GM18858 (cell line): ENCODE data around the gene DST.

Source experiments
- ATAC-seq: cut with Tn5 transposase; IDR thresholded peaks from one replicate; pipeline ENCODE4 v1.9.1; 2021; ENCODE audit not compliant: unreplicated experiment

DST gene

DNA sequence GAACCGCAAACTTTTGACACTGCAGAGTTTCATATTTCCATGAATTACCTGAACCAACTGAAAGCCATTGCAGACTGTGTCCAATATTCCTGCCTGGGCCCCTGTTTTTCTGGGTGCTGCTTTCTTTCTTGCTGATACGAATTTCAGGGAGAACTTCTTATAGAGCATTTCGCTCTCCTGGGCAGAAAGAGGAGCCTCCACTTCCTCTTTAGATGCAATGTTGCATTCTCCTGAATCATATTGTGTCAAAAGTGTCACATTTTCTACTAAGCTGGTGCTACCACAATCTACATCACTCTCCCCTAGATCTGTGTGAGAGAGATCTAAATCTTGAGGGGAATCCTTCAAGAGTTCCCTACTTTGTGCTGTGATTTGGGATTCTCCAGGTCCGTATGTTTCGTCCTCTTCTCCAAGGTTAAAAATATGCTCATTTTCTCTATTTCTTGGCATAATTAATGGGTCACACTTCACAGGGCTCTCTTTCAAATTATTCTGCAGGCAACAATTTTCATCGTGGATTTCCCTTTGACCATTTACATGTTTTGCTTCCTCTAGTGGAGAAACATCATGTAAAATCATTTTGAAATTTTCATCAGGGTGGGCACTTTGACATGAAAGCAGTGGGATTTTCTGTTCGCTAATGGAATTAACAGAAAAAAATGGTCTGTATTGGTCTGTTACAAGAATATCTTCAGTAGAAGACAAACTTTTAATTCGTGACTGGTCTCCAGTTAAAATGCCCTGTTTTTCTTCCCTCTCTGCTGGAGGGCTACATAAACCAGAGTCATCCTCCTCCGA is 102.3 kb downstream of the DST start:
- no peak for ATAC-seq

DNA sequence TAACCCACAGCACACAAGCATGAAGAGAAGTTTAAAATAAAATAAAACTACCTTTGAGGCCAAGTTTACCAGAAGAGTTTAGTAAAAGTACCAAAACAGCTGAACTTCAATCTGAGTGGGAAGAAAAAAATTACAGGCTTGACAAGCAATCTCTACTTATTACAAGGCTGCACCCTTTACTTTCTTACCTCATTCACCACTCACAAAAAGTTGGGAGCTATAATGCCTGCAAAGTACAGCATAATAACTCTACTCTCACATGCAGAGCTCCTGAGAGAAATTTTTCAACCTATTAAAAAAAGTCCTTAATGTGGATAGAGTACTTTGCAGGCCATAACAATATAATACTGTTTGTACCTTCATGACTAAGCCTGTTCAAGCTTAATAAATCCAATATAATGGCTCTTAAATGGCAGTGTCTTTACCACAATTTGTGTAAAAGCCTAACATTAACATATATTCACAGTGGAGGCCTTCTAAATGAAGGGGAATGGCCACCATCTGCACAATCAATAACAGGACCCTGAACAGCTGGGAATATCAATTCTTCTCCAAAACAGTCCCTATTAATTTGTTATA is 103.1 kb downstream of the DST start:
- ATAC-seq = no peak

DNA sequence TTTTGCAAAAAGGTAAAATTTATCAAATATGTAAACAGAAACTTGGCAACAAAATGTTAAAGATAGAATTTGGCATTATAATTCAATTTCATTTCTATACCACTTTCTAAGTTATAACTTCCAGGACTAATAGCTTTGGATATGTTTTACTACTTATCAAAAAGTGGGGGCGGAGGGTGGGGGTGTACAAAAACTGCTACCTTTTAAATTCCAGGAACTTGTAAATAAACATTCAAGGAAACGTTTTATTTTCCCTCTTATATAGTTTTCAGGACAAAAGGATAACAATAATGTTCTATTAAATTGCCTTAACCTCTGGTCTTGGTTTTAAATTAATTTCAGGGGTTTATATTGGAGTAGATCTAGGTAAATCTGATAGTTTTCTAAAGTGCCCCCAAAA is 103.8 kb downstream of the DST start:
- no peak for ATAC-seq

DNA sequence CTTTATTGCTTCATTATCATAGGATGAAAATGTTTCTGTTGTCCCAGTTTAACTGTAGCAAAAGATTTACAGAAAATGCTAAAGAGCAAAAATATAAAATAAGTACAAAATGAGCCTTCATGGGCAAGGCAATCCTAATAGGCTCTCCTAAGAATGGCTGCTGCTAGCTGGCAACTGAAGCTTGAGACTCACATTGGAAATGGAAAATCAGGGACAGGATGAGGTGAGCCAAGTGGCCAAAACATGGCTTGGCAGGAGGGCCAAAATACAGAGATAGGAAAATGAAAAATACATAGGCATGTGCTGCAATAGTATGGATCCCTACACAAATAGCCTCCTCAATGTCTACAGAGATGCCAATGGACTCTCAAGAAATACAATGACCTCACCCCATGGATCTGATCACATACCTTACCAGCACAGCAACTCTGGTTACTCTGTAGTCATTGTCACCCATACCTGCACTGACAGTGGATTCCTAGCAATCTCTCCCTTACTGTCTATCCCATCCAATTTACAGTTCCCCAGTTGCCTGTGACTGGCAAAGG is 105.4 kb downstream of the DST start:
- no peak for ATAC-seq

DNA sequence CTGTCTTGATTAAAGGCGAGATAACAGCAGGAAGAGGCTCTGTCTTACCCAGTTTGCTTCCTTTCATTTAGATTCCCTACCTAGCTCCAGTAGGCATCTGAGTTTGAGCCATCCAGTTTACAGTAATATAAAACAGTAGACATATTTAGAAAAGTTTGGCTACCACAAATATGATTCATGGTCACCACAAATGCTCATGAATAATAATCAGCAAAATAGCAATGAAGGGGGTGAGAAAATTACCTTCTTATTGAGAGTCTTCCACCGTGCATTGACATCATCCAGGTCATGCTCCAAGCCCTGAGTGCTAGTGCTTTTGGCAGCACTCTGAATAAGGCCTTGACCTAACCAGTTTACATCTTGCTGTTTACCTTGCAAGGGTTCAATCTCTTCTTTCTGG is 106.2 kb downstream of the DST start:
- ATAC-seq = no peak

DNA sequence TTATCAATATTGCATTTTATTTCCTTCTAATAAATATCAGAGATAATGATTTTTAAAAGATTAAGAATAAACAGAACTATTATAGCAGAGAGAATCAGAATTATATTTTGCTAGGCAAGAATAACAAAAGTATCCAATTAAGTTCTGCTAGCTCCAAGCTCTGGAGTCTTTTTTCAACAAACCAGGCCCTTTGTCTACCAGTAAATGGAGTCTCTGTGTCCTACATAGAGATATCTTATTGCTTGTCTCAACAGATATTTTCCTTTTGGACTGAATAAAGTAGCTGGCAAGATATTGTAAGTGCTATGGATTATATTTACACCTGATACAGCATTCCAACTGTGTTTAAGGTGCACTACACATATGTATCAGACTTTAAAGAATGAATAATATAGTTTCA is 107.1 kb downstream of the DST start:
- ATAC-seq = no peak

DNA sequence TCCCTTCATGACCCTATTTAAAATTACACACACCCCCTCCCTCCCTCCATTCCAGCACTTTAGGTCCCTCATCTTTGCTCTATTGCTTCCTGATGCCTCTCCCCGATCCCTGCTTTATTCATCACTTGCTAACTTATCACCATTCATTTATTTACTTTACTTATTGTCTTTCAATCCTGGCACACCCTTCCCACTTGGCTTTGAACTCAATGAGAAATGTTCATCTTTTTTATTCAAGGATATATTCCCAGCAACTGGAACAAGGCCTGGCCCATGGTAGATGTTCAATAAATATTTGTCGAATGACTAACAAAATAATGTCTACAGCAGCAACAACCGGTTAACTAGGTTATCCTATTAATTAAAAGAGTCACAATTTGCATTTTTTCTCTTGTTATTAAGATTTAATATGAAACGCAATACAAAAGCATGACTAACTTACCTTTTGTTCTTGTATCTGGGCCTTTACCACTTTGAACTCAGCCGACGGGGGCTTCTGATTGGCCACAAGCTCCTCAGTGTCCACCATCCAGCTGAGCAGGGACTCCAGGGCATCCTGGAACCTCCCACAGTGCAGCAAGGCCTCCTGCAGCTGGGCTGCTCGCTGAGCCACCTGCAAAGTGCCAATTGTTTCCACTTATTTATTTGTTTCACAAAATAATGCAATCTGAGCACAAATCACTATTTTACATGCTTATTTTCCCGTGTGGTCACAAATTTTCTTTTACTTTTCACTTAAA is 107.8 kb downstream of the DST start:
- no peak for ATAC-seq

DNA sequence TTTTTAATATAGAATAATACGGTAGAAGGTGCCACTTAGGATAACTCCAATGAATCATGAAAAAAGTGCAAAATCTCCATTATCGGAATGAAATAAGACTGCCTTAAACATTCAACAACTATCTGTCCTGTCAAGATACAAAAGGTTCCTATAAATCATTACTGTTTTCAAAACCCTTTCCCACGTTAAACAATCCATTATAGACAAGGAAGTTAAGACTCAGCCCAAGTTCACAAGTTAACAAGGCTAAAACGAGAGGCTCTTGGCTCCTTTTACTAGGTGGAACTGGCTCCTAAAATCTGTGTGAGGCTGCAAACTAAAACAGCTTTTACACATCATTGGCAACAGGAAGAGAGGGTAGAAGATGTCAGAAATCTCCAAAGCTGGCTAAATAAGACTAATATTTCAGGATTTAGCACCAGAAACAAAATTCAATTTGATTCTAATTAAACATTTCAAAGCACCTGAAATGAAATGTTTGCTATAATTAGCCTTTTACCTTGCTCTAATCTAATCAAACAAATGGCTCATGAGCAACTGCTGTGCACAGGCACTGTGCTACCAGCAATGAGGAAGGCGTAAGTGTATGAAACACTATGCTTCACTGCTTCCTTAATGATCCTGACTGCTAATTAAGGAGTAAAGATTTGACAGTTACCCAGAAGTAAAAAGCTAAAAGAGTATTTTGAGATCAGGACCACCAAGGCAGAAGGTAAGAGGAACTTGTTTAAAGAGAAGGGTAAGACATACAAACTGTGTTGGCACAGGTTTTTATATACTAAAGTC is 109.7 kb downstream of the DST start:
- ATAC-seq = no peak

DNA sequence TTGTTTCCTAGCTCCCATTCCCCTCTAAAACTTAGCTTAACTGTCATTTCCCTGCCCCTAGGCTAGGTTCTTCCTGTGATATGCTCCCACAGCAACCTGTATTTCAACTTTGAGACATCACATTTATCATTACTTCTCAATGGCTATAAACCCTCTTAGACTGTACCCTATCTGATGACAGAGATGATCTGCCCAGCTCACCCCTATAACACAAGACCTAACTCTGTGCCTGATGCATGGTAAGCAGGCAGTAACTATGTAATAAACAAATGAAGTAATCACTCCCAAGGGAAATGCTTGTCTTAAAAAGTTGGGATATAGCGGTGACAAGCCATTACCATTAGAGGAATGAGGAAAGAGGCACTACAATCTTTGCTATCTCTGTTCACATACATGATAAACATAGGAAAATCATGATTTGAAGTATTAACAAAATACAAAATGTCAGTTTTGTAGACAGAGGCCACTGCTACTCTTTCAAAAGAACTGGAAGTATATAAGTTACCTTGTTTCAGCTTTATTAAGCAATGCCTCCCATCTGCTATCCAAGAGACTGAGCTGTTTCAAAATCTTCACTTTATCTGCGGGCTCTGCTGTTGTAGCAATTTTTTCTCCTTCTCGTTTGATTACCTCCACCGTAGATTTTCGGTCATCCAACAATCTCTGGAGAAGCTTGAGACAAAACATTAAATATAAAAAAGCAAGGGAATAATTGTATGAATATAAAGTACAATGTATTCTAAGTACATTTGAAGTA is 110.7 kb downstream of the DST start:
- ATAC-seq = no peak

DNA sequence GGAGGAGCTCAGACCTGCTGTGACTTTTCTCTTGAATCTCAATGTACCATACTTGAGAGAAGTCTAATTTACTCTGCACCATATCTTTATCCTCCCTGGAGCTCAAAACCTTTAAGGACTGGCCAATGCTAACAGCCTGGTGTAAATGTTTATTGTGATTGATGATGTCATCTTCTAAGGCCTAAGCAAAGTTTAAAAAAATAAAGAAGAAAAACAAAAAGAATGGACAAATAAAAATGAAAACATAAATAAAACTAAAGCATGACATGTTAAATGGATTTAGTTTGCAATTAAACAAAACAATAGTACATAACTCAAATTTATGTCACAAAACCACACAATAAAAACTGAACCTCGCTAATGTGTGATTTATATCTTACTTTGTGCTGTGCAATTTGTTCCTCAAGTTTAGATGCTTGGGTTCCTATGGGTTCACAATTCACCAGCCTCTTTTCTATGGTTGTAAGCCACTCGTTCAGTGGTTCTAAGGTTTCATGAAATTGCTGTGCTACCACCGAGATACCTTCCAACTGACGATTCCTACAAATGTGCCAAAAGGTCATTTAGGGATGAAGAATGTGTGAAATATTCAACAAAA is 113.0 kb downstream of the DST start:
- ATAC-seq = no peak

DNA sequence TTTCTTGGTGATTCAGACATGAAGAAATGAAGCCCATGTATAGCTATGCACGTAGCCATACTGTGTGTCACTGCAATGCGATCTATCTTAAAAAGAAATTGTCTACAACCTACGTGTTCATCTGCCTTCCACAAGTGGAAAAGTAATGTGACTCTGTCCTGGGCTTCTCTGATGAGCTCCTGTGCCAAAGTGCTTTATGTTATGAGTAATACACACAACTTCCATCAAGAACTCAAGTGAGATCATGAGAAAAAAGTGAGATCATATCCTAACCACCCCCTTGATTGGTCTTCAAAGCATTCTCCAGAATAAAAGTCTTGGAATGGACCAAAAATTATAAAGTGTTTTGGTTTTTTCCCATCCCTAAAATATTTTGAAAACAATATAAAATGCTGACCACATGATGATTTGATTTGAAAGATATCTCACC is 114.3 kb downstream of the DST start:
- ATAC-seq = no peak

DNA sequence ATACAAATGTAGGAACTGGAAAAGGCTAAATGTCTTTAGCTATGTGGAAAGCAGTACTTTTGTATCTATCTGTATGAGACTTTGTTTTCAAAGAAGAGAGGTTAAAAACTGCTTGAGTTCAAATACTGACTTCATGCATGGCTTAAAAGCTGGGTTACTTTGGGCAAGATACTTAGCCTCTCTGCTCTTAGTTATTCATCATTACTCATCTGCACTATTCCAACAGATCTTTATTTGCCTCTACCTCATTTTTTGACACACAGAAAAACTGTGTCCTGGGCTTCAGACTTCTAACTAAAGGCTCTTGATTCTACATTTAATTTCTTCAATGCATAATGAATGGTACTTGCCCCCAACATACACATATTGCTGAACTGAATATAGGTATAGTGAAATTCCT is 114.8 kb downstream of the DST start:
- ATAC-seq = no peak

DNA sequence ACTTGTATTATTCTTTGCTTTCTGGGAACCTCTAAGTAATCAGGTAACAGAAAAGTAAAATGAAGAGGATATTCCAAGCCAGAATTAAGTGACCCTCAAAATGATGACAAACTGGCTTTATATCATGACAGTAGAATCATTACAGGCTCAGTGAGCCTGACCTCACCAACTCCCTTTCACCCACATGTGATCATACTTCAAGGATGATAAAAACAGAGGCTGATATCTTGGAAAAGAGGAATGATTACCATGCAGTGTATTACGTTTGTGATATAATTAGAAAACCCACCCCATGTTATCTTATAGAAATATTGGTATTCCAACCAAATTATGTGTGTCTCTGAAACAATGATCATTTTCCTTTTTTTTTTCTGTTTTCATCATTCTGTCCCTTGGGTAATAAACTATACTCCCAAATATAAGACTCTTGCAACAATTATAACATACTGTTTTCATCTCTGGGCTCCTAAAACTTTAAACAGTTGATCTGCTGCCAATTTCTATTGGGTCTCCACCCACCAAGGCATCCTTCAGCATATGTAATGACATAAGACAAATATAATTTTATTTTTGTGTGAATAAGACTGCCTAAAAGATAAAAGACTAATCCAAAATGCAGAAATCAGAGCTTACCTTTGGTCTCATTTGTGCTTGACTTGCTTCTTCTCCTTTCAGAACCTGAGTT is 115.7 kb downstream of the DST start:
- no peak for ATAC-seq

DNA sequence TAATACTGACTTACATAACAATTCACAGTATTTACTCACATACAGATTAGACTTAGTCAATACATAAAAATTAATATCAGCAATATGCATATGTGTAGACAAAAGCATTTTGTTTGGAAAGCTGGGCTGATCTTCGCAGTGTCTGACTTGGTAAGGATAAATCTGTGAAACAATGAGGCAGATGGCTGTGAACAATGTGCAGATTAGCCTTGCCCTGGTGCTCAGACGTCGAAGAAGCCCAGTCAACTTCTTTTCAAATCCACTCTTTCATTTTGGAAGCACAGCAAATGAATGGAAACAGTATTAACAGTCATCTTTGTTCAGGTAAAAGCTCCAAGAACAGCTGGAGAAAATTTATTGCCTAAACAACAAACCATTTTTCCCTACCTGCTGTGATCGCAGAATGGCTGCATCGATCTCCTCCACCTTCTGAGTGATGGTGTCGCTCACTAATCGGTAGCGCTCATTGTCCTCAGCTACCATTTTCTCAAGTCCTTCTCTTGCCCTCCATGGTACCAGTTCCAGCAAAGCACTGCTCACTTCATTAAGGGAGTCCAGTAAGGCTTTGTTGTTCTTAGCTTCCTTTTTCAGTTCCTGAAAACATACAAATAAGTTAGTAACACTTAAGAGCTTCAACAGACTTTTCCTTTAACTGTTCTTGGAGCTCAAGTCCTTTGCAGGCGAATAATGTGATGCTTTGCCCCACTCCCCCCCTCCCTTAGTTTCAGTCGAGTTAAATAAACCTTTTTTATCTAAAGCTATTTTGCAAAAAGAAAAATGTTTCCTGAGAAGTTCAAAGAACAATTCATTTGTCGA is 116.5 kb downstream of the DST start:
- ATAC-seq = no peak

DNA sequence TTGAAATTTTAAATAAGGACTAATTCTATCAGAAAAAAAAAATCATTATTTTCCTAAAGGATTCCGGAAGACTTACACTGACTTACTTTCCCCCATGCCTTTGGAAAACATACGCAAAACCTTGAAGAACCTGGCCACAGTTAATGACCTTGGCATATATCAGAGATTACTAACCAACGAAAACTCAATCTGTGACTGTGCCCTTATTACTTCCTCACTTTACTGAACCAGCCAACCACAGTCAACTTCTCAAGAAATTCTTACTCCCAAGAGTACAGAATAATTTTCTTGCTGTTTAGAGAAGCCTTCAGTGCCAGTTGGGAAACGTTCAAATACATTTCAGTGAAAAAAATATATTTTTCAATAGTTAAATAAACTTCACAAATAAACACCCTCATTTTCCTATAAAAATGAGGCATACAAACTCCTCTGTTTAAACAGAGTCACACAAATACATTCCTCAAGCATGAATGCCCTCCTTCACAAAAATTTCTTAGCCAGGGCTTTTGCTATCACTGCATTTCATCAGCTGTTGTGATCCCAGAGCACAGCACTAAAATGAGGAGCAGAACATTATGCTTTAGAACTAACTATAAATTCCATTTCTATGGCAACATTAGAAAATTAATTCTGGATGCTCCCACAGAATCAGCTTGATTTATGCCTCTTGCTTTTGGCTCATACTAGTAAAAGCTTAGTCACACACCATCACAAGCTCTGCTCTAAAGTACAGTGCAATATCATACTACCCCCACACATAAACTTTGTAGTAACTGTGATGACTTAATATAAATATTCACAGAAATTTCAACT is 117.6 kb downstream of the DST start:
- ATAC-seq = no peak

DNA sequence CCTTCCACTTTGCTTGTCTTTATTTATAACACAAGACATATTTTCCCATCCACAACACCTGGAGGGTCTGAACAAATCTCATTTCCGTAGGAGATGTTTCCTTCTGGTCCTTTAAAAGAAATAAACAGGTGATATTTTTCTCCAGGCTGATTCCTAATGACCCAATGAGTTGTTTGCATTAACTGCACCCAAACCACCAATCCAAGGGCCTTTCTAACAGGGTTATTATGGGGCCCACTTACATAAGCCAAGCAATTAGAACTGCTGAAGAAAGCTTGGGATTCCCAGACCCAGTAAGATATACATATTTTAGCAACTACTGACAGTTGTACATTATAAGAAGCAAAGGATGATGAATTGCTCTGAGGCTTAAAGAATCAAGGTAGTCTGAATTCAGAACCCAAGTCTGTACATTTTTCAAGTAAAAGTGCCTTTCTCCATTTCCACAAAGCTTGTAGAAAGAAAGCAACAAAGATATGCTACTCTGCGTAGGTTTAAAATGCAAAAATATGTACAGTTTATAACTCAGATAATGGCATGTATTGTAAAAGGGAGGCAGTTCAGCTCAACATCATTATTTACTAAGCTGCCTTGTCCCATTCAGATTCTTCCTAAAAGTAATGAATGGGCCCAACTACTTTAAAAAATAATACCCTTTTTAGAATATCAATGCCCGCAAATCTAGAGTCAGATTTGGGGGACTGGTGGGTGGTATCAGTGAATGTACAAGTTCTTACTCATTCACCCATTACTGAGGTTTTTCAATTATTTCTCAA is 120.0 kb downstream of the DST start:
- ATAC-seq = no peak

DNA sequence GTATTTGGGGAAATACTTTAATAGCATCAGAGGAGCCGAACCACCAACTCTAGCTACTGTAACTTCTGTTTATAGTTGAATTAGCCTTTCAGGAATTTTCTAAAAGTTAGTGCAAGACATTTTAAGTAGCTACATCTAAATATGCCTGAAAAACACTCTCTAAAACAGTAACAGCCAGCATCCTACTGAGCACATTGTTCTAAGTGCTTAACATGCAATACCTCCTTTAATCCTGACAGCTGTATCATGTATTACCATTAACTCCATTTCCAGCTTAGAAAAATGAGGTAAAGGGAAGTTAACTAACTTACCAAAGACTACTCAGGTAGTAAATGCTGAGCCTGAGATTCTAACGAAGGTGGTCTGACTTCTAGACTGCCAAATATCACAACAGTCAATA is 120.7 kb downstream of the DST start:
- no peak for ATAC-seq
